Peyer's patch (tissue), 4 donors: ENCODE measurements around the gene PTPRK.

Source experiments
- POLR2A ChIP-seq, 2 donors: fragments of 450-650 bp; IDR thresholded peaks; one replicate each; pipeline ENCODE4 v1.5.1; 2017; ENCODE audit warnings: antibody characterized with exemption in 2 of 2, mild to moderate bottlenecking in 2 of 2, moderate library complexity in 2 of 2
- TF ChIP-seq, protein P1 (sequence below), 6 experiments: fragments of 450-650 bp in 4 of 6; fragments of 200-600 bp in 2 of 6; sonication (generic) in 1 of 6; IDR thresholded peaks; one replicate each; pipeline ENCODE4 v1.5.1; 2017 to 2019; ENCODE audit warnings: antibody characterized with exemption in 6 of 6, mild to moderate bottlenecking in 3 of 6, moderate library complexity in 1 of 6

DNA sequence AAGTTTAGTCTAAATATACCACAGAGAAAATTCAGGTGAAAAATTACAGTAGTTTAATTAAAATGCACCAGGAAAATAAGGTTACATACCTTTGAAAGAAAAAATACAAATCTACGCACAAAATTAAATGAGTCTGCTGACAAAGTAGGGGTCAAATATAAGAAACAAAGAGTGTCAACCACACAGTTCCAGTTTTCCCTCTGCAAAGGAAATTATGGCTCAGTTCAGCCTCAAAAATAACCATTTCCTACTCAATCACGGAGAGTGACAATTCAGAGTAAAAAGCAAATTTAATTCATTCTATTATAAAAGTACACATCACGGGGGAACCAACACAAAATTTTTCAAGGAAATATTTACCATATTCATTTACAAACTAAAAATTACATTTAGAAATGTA, 124.8 kb downstream of the PTPRK start:
- TF ChIP-seq, protein P1, sequence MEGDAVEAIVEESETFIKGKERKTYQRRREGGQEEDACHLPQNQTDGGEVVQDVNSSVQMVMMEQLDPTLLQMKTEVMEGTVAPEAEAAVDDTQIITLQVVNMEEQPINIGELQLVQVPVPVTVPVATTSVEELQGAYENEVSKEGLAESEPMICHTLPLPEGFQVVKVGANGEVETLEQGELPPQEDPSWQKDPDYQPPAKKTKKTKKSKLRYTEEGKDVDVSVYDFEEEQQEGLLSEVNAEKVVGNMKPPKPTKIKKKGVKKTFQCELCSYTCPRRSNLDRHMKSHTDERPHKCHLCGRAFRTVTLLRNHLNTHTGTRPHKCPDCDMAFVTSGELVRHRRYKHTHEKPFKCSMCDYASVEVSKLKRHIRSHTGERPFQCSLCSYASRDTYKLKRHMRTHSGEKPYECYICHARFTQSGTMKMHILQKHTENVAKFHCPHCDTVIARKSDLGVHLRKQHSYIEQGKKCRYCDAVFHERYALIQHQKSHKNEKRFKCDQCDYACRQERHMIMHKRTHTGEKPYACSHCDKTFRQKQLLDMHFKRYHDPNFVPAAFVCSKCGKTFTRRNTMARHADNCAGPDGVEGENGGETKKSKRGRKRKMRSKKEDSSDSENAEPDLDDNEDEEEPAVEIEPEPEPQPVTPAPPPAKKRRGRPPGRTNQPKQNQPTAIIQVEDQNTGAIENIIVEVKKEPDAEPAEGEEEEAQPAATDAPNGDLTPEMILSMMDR (IDR thresholded peaks at IDR 0.05) = no peak
- no peak for TF ChIP-seq POLR2A (IDR thresholded peaks at IDR 0.05)
